GM18951 (cell line): ENCODE data around the gene RPL31.

Experiments
- POLR2A ChIP-seq: IDR thresholded peaks from 4 replicates; pipeline ENCODE4 v1.6.1; 2011; ENCODE audit warnings: mild to moderate bottlenecking; ENCODE audit not compliant: insufficient read length, insufficient read depth; ENCODE audit errors: extremely low read depth
- in situ Hi-C: fragments of 300-500 bp; cut with MboI; formaldehyde crosslinking; loops from one replicate; pipeline ENCODE4 v1.12.0; 2022; ENCODE audit warnings: low sequenced_read_pairs, mixed read lengths, inconsistent platforms; ENCODE audit not compliant: unreplicated experiment

Gene RPL31

DNA sequence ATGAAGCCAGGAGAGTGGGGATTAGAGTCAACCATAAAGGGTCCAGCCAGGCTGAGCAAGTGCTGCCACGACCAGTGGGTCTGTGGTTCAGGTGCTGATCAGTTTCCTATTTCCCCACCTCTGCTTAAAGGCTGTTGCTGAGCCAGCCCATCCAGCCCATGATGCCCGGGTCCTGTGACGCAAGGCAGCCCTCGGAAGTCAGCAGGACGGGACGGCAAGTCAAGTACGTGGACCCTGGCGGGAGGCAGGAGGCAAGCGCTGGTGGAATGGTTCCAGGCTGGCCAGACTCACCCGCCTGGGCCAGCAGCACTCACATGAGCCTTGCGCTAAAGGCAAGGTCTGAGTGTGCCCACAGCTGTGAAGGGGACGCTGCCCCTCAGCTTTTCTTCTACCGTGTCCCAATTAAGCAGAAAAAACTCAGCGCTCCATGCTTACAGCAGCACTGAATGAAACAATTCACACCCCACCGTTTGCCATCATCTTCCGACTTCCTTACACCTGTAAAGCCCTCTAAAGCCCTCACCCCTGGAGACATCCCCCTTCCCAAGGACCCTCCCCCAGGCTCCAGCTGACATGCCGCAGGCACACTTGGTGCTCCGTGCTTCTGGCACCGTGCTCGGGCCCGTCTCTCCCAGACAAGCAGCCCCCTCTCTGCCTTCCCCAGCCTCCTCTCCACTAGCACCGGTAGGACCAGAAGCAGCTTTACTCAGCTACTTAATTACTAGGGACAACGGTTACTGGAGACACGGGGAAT lies 11.3 kb upstream of the RPL31 start:
- TF ChIP-seq POLR2A: no peak
- in situ Hi-C loops: loop anchor here (25.0 kb wide), 1 partner anchor 379 kb away; no protein-coding TSS in a partner anchor

DNA sequence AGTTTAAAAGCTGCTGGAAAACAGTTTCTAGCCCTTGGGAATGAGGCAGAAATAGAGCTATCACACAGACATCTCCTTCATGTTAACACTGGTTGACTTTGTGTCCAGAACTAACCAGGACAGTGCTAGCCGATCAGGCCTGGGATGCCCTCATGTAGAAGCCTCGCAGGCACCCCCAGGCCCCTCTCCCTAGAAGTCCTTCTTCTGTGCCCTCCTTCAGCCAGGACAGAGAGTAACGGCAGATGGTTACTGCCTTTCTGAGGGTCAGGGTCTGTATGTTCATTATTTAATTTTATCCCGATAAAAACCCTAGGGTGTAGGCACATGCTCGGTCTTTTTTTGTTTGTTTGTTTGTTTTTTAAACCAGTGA lies 10.7 kb upstream of the RPL31 start:
- in situ Hi-C loops: loop anchor here (25.0 kb wide), 1 partner anchor 379 kb away; no protein-coding TSS in a partner anchor
- no peak for TF ChIP-seq POLR2A

DNA sequence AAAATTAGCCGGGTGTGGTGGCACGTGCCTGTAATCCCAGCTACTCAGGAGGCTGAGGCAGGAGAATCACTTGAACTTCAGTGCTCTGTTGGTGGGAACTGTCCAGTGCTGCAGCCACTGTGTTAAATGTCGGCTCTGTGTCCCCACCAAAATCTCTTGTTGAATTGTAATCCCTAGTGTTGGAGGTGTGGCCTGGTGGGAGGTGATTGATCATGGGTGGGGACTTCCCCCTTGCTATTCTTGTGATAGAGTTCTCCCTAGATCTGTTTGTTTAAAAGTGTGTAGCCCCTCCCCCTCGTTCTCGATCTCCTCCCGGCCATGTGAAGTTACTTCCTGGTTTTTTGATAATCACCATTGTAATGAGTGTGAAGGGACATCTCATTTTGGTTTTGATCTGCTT lies 9.8 kb upstream of the RPL31 start:
- in situ Hi-C loops: loop anchor here (25.0 kb wide), 1 partner anchor 380 kb away; no protein-coding TSS in a partner anchor
- TF ChIP-seq POLR2A: no peak

DNA sequence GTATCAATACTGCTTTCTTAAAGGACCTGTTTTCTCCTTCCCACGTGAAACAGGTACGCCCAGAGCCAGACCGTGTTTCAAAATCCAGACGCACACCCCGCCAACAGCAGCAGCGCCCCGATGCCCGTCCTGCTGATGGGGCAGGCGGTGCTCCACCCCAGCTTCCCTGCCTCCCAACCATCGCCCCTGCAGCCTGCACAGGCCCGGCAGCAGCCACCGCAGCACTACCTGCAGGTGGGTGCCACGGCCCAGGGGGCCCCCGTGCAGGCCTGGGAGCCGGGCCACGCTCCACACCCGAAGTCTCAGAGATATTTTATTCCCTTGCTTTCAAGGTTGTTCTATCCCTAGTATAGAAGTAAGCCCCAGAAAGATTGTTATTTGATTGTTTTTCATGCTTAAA lies 8.8 kb upstream of the RPL31 start:
- in situ Hi-C loops: loop anchor here (25.0 kb wide), 1 partner anchor 381 kb away; no protein-coding TSS in a partner anchor
- no peak for TF ChIP-seq POLR2A

DNA sequence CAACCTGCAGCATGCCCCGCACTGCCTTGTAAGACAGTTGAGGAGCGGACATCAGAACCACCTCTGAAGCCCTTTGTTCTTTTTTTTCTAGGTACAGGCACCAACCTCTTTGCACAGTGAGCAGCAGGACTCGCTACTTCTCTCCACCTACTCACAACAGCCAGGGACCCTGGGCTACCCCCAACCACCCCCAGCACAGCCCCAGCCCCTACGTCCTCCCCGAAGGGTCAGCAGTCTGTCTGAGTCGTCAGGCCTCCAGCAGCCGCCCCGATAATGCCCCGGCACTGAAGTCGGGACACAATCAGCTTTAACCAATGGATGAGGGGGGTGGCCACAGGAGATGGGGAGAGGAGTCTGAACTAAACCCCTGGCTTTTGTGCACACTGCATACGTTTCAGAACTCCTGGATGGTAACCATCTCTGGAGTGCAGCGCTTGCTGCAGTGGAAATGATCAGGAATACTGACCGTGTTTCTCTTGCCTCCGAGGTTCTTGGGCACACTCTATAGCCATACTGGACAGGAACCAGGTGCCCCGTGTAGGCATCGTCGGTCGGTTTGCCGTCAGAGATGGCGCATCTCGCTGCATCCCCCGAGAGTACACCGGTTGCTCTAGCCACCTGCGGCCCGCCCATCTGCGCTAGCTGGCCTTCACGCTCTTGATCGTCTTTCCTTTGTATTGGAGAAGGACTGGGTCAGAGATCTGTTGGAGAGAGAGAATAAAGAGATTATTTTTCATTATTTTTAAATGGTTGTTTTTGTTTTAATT lies 6.6 kb upstream of the RPL31 start:
- in situ Hi-C loops: loop anchor here (25.0 kb wide), 1 partner anchor 383 kb away; no protein-coding TSS in a partner anchor
- no peak for TF ChIP-seq POLR2A

DNA sequence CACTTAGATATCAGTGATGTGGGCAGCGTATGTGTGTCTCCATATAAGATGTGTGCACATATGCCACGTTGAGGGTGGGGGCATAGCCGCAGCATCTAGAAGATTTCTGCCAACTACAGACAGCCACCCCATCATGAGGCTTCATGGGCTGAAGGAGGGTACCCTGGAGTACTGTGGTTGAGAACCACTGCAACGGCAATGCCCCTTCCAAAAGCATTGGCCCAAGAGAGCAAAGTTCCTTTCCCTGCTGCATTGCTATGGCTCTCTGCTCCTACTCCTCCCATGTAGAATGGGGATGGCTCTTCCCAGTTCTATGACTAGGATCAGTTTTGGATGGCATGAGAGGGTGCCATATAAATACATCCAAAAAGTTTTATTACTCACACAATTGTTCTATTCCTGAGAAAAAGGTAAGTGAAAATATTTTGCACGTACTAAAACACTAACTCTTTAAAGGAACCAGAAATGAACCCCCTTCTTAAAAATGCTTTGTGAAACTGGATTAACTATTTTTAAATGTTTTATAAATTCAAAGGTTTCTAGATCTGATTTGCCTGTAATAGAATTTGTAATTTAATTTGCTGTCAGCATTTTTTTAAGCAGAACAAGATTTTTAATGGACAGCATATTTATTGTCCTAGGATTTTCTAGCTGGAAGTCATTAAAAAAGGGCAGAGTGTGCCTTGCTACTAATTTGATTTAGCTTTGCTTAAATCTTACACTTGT lies 4.4 kb upstream of the RPL31 start:
- in situ Hi-C loops: loop anchor here (25.0 kb wide), 1 partner anchor 385 kb away; no protein-coding TSS in a partner anchor
- TF ChIP-seq POLR2A: no peak

DNA sequence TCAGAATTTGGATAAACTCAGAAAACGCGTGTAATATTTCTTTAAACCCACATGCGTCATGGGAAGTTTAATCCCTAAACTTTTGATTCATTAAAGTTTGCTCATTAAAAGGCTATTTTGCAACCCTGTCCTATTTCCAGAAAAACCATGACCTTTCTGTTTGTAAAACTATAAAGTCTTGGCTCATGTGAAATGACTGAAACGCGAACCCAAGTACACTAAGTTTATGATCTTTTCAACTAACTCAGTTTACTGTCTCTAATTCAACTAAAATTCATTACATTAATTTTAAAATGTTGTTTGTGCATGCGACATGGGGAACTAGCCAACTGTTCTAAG lies 3.9 kb upstream of the RPL31 start:
- no peak for TF ChIP-seq POLR2A
- in situ Hi-C loops: loop anchor here (25.0 kb wide), 1 partner anchor 386 kb away; no protein-coding TSS in a partner anchor

DNA sequence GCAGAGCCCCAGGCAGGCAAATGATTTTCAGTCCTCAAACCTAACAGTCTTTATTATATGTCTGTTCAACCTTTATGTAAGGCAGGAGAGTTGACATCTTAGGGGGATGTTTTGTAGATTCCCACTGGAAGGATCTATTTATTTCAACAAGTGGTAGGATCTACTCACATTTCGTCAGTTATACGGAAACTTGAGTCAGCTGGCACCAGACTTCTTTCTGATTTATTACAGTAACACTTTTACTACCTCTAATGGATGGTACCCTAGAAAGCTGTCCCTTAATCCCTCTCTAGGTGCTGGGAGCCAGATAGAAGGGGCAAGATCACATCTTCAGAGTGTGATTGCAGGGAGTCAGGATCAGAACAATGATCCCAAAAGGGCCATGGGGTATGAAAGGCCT lies 2.1 kb upstream of the RPL31 start:
- in situ Hi-C loops: loop anchor here (25.0 kb wide), 1 partner anchor 388 kb away; no protein-coding TSS in a partner anchor
- no peak for TF ChIP-seq POLR2A

DNA sequence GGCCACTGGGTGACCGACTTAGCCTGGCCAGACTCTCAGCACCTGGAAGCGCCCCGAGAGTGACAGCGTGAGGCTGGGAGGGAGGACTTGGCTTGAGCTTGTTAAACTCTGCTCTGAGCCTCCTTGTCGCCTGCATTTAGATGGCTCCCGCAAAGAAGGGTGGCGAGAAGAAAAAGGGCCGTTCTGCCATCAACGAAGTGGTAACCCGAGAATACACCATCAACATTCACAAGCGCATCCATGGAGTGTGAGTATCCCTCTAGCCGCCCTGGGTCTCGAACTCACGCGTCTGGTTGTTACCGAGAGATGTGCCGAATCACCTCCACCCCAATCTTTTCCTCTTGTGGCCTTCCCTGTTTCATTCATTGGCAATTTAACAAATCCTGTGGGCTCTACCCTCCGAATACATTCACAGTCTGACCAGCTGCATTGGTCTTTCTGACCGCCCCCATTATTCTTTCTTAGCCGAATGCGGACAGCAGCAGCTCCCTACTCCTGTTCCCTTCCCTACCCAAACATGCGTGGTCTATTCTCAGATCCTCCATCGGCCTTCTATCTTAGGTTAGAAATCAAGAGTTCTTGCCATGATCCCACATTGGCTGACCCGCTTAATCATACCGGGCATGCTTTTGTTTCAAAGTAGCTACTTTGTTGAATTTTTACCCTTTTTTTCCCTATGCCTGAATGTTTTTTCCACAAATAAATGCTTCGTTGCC lies 631 bp downstream of the RPL31 start:
- TF ChIP-seq POLR2A: no peak
- in situ Hi-C loops: no loop called here

DNA sequence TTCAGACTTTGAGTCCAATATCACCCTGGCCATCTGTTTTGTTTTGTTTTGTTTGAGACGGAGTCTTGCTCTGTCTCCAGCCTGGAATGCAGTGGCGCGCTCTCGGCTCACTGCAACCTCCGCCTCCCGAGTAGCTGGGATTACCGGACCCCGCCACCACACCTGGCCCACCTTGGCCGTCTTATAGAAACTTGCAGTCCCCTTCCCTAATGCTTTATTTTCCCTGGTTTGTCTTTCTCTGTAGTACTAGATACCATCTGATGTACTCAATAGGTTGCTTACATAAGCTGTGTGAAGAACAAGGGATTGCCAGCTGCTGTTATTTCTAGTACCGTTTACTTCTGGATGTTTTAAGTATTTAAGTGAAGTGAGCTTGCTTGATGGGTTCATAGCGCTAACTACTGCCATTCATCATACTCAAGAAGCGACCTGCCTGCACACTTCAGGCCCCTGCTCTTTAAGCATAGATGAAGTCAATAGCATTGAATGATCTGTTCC lies 1.2 kb downstream of the RPL31 start:
- in situ Hi-C loops: no loop called here
- TF ChIP-seq POLR2A: no peak

DNA sequence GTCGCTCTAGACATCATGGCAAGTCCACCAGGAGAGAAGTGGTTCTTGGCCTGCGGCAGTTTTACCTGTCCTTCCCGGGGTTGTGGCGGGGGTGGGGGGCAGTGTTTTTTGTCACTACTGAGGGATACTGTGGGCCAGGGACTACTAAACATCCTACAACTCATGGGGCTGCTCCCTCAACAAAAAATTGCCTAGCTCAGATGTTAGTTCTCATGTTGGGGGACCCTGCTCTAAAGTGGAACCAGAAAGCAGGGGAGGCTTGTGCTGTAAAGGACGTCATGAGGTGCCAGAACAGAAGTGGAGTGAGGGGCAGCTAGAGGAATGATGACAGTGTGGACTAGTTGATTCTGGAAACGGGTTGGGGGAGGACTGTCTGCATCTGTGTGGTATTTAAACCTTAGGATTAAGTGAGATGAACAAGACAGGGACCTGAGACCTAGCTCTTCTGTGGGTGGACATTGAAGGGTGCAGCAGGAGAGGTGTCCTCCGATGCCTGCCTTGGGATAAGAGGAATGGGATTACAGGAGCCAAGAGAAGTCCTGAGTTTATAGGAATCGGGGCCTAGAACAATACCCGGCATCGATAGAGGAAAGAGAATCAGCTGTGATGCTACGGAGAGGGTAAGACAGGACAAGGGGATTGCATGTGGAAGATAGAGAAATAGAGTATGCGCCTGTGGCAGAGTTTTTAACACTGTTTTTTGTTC lies 2.7 kb downstream of the RPL31 start:
- in situ Hi-C loops: no loop called here

More for the DNA sequence above, 2.7 kb downstream of the RPL31 start:
- peak; percentile 17 for TF ChIP-seq POLR2A
